DMS53 (cell line): Measurements from ENCODE around the gene UBALD2.
"Not testable (repeated sequence)": the region's sequence is repeated elsewhere in the genome, so short reads cannot be mapped to it uniquely, and the experiment has no call there.

Experiments
- DNase-seq: peaks from one replicate; lab custom pipeline; 2025; lab: John Stamatoyannopoulos, UW

UBALD2 gene

GRCh38 chr17:76246080-76247066 is 18.8 kb upstream of the UBALD2 start:
- DNase-seq: no peak

GRCh38 chr17:76247304-76247703 is 17.8 kb upstream of the UBALD2 start:
- no peak for DNase-seq

- DNase-seq: peak; percentile 34
Observed at GRCh38 chr17:76248013-76248782, 16.9 kb upstream of the UBALD2 start.

- DNase-seq: no peak
Observed at GRCh38 chr17:76250141-76250540, 15.0 kb upstream of the UBALD2 start.

GRCh38 chr17:76251478-76252039 is 13.6 kb upstream of the UBALD2 start:
- no peak for DNase-seq

GRCh38 chr17:76252040-76252954 is 12.9 kb upstream of the UBALD2 start:
- DNase-seq: peak; percentile 30

GRCh38 chr17:76252967-76253766 is 12.0 kb upstream of the UBALD2 start:
- not testable (repeated sequence) for DNase-seq

- no peak for DNase-seq
Observed at GRCh38 chr17:76253841-76254240, 11.3 kb upstream of the UBALD2 start.

- DNase-seq: no peak
Observed at GRCh38 chr17:76254275-76254674, 10.9 kb upstream of the UBALD2 start.

- no peak for DNase-seq
Observed at GRCh38 chr17:76255801-76256429, 9.2 kb upstream of the UBALD2 start.

- DNase-seq: not testable (repeated sequence)
Observed at GRCh38 chr17:76256430-76257050, 8.6 kb upstream of the UBALD2 start.

- DNase-seq: no peak
Observed at GRCh38 chr17:76260220-76260619, 4.9 kb upstream of the UBALD2 start.

GRCh38 chr17:76260669-76261068 is 4.5 kb upstream of the UBALD2 start:
- DNase-seq: no peak

- DNase-seq: peak; percentile 87
Observed at GRCh38 chr17:76261421-76262215, 3.5 kb upstream of the UBALD2 start.

- DNase-seq: peak; percentile 94
Observed at GRCh38 chr17:76262732-76263344, 2.3 kb upstream of the UBALD2 start.

GRCh38 chr17:76263896-76264295 is 1.3 kb upstream of the UBALD2 start:
- DNase-seq: peak; percentile 43

GRCh38 chr17:76264425-76264754 is 758 bp upstream of the UBALD2 start:
- no peak for DNase-seq

GRCh38 chr17:76265624-76266243 is 586 bp downstream of the UBALD2 start:
- DNase-seq: peak; percentile 79
